SJSA1 (cell line): ENCODE results near the gene NR3C1. TPM values are rescaled to one million over a fixed set of nuclear protein-coding genes. Genes with fewer than 3 reads are reported as not detected.
A peak's percentile ranks its signal among the peaks of the same experiment; 100 is the strongest.

Experiments used
- DNase-seq, 2 experiments: peaks; one replicate each; pipeline ENCODE4 v3.0.0-alpha.2; 2015 to 2020; ENCODE audit warnings: low spot score in 2 of 2, low read depth in 1 of 2
- H3K27ac ChIP-seq: fragments of 250-450 bp; sonication (Bioruptor Pico); 2 replicates; pipeline ENCODE4 v1.5.1; 2020; ENCODE audit warnings: mild to moderate bottlenecking, moderate library complexity
- H3K27me3 ChIP-seq: fragments of 250-450 bp; sonication (Bioruptor Pico); replicated peaks from 2 replicates; pipeline ENCODE4 v1.5.1; 2020; ENCODE audit warnings: mild to moderate bottlenecking, moderate library complexity
- H3K36me3 ChIP-seq: fragments of 250-450 bp; sonication (Bioruptor Pico); 2 replicates; pipeline ENCODE4 v1.5.1; 2020; ENCODE audit warnings: mild to moderate bottlenecking
- H3K4me1 ChIP-seq: fragments of 250-450 bp; sonication (Bioruptor Pico); replicated peaks from 2 replicates; pipeline ENCODE4 v1.6.1; 2021; ENCODE audit warnings: mild to moderate bottlenecking
- H3K4me3 ChIP-seq: fragments of 250-450 bp; sonication (Bioruptor Pico); 2 replicates; pipeline ENCODE4 v1.5.1; 2020; ENCODE audit warnings: mild to moderate bottlenecking
- H3K9me3 ChIP-seq: fragments of 250-450 bp; sonication (Bioruptor Pico); replicated peaks from 2 replicates; pipeline ENCODE4 v1.5.1; 2020; ENCODE audit warnings: mild to moderate bottlenecking
- total RNA-seq: library from RNA; depleted of rRNA; stranded (reverse); fragments of >200 nt; shearing (Covaris generic); gene quantifications from 2 replicates; pipeline ENCODE4 v1.2.3, GENCODE V29; 2014; rRNA removed

The NR3C1 gene
- 76.3 and 86.5 TPM in 2 replicates for total RNA-seq

DNA sequence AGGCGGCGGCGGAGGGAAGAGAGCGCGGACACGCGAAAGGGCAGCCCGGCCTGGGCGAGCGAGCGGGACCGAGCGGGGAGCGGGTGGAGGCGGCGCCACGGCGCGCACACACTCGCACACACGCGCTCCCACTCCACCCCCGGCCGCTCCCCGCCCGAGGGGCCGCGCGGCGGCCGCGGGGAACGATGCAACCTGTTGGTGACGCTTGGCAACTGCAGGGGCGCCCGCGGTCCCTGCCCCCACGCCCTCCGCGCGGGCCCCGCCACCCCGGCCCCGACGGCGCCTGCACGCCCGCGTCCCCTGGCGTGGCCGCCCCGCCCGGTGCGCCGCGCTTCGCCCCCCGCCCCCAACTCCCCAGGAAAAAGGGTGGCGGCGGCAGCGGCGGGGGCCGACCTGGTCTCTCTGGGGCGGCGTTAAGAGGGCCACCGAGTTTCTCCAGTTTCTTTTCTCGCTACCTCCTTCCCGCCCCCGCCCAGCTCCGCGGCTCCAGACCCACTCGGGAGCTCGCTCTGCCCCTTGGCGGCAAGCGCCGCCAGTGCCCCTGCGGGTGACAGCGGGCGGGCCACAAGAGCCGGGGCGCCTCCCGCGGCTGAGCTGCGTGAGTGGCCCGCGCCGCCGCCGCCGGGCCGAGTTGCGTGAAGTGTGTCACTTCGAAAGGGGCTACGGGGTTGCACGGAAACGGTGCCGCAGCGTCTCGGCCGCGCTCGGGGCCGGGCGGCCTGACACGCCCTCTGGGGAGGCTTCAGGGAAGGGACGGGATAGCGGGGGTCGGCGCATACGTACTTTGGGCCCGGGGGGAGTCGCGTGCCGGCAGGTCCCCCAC, at the start of gene NR3C1:
Gene NR3C1, minus strand, starts transcription at position 94 of the 823 bp plus-strand sequence. CDS start 2,847 bp downstream, outside the sequence.
- Histone ChIP-seq H3K9me3 (no peaks in the 10 kb centered on the region; the same call in 1 of the 2 replicates), H3K27me3 (no peaks in the 10 kb centered on the region), H3K4me3 (peak within 1 kb of the TSS; percentile 87), H3K4me1 (peaks cover 41% of the 10 kb centered on the region), H3K27ac (peak within 1 kb of the TSS; percentile 98), H3K36me3 (peaks cover 53% of the 10 kb centered on the region)
- DNase-seq: peak; percentile 95 to 98

DNA sequence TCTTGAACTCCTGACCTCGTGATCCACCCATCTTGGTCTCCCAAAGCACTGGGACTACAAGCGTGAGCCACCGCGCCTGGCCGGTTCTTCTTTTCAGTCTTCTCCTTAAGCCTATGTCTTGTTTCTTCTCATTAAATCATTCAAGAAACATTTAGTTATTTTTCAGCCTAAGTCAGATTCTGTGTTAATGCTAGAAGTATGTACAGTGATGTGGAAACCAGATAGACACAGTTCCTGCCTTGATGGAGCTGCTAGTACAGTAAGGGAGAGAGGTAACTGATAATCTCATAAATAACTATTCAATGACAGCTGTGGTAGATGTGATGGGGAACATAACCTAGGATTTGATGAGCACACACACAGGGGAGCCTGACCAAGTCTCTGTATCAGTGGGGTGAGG, 46.3 kb upstream of the NR3C1 start:
- no peak for DNase-seq

DNA sequence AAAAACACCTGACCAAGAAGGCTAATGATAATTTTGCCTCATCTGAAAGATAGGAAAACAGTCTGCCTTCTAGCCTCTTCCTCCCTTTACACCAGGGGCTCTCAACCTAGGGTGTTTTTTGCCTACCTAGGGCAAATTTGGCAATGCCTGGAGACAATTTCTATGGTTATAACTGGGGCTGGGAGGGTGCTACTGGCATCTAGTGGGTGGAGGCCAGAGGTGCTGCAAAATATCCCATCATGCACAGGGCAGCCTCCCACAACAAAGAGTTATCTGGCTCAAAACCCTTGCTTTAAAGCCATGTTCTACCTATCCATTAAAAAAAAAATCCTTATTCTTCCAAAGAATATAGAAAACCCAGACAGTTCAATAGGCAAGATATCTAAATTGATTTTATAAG, 45.0 kb upstream of the NR3C1 start:
- Histone ChIP-seq H3K4me3 (no peak overlapping the region), H3K36me3 (no peaks in the 10 kb centered on the region), H3K4me1 (no peaks in the 10 kb centered on the region), H3K9me3 (no peaks in the 10 kb centered on the region), H3K27me3 (no peaks in the 10 kb centered on the region), H3K27ac (no peak overlapping the region)
- DNase-seq: no peak

More for the DNA sequence above, 46.3 kb upstream of the NR3C1 start:
- H3K4me3 ChIP-seq: no peak overlapping the region
- no peaks in the 10 kb centered on the region for H3K36me3 ChIP-seq
- H3K27ac ChIP-seq: no peak overlapping the region
- H3K9me3 ChIP-seq: no peaks in the 10 kb centered on the region
- no peaks in the 10 kb centered on the region for H3K4me1 ChIP-seq
- no peaks in the 10 kb centered on the region for H3K27me3 ChIP-seq

- Histone ChIP-seq H3K4me1 (no peaks in the 10 kb centered on the region), H3K4me3 (no peak overlapping the region), H3K27ac (no peak overlapping the region), H3K9me3 (no peaks in the 10 kb centered on the region), H3K27me3 (no peaks in the 10 kb centered on the region), H3K36me3 (no peaks in the 10 kb centered on the region)
- no peak for DNase-seq
Measured at GRCh38 chr5:143447983-143448382, 44.5 kb upstream of the NR3C1 start.

GRCh38 chr5:143446535-143447226, 43.2 kb upstream of the NR3C1 start:
- H3K27me3 ChIP-seq: no peaks in the 10 kb centered on the region
- no peaks in the 10 kb centered on the region for H3K36me3 ChIP-seq
- no peaks in the 10 kb centered on the region for H3K9me3 ChIP-seq
- DNase-seq: no peak
- H3K4me1 ChIP-seq: no peaks in the 10 kb centered on the region
- no peak overlapping the region for H3K4me3 ChIP-seq
- H3K27ac ChIP-seq: no peak overlapping the region

- Histone ChIP-seq H3K9me3 (no peaks in the 10 kb centered on the region), H3K4me1 (no peaks in the 10 kb centered on the region), H3K4me3 (no peak overlapping the region), H3K36me3 (no peaks in the 10 kb centered on the region), H3K27ac (no peak overlapping the region), H3K27me3 (no peaks in the 10 kb centered on the region)
- DNase-seq: no peak
Measured at GRCh38 chr5:143445776-143446175, 42.3 kb upstream of the NR3C1 start.

DNA sequence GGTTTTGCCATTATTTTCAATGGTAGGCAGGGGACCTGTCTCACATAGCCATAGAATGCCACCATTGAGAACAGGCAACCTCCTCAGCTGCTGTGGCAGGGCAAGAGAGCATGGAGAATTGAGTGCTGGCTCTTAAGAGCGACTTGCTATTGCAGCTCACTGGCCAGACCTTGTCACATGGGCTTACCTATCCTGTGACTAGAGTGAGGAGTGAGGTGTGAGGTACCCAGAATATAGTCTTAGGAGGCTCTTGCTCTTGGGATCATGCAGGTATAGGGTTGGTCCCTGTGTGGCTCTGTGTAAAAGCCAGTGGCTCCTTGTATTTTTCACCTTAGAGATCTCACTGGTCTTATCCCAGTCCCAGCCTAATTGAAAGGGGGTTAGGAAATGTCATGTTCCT, 39.8 kb upstream of the NR3C1 start:
- no peak for DNase-seq
- Histone ChIP-seq H3K27me3 (no peaks in the 10 kb centered on the region), H3K27ac (no peak overlapping the region), H3K4me1 (no peaks in the 10 kb centered on the region), H3K9me3 (no peaks in the 10 kb centered on the region), H3K36me3 (no peaks in the 10 kb centered on the region), H3K4me3 (no peak overlapping the region)

GRCh38 chr5:143442385-143442784, 38.9 kb upstream of the NR3C1 start:
- Histone ChIP-seq H3K27ac (no peak overlapping the region), H3K27me3 (no peaks in the 10 kb centered on the region), H3K9me3 (no peaks in the 10 kb centered on the region), H3K36me3 (no peaks in the 10 kb centered on the region), H3K4me1 (no peaks in the 10 kb centered on the region), H3K4me3 (no peak overlapping the region)
- no peak for DNase-seq

- no peak for DNase-seq
- no peak overlapping the region for H3K27ac ChIP-seq
- H3K9me3 ChIP-seq: no peaks in the 10 kb centered on the region
- H3K4me3 ChIP-seq: no peak overlapping the region
- no peaks in the 10 kb centered on the region for H3K27me3 ChIP-seq
- H3K36me3 ChIP-seq: no peaks in the 10 kb centered on the region
- H3K4me1 ChIP-seq: 0 out of 2 replicates have a peak, but pooled peaks cover 4% of the 10 kb centered on the region
Measured at GRCh38 chr5:143440448-143441115, 37.1 kb upstream of the NR3C1 start.

GRCh38 chr5:143437666-143438273, 34.3 kb upstream of the NR3C1 start:
- no peak overlapping the region for H3K27ac ChIP-seq
- H3K9me3 ChIP-seq: no peaks in the 10 kb centered on the region
- no peaks in the 10 kb centered on the region for H3K27me3 ChIP-seq
- no peak for DNase-seq
- no peaks in the 10 kb centered on the region for H3K36me3 ChIP-seq
- peaks cover 10% of the 10 kb centered on the region for H3K4me1 ChIP-seq
- H3K4me3 ChIP-seq: no peak overlapping the region

DNA sequence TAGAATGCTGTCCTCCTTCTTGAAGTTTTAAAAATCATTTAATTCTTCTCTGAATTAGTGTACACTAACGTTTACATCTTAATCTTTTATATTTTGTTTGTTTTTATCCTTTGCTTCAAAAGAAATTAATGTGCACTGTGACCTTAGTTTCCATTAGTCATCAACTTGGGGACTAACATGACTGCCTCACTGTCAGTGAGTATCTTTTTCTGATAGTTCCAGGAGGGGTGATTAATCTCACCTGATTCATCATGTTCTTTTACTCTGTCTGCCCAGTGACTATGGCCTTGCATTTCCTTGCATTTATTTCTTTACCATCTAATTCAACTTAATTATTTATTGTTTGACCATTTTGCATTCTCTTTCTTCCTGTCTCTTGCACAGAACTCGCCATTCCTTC, 33.4 kb upstream of the NR3C1 start:
- H3K4me1 ChIP-seq: peaks cover 10% of the 10 kb centered on the region
- H3K27me3 ChIP-seq: no peaks in the 10 kb centered on the region
- H3K36me3 ChIP-seq: no peaks in the 10 kb centered on the region
- no peak overlapping the region for H3K27ac ChIP-seq
- H3K4me3 ChIP-seq: no peak overlapping the region
- DNase-seq: no peak
- no peaks in the 10 kb centered on the region for H3K9me3 ChIP-seq

DNA sequence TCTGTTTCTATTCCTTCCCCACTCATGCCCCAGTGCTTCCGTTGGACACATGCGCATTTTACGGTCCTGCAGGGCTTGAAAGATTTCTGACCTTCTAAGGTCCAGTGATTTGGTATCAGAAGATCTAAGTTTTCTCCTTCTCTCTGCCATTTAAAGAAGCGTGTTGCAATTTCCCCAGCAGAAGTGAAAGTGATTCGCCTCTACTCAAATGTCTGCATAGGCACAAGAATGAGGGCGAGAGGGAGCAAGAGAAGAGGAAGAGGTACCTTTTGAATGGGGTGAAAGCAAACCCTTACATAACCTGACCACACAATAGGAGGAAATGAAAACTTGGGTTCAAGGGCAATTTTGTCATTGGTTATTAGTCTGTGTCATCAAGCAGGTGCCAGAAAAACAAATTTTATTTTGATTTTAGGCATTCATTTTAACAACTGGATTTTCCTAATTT, 31.7 kb upstream of the NR3C1 start:
- Histone ChIP-seq H3K27me3 (no peaks in the 10 kb centered on the region), H3K27ac (no peak overlapping the region), H3K9me3 (no peaks in the 10 kb centered on the region), H3K4me1 (peaks cover 10% of the 10 kb centered on the region), H3K4me3 (peak overlapping the region; percentile 12), H3K36me3 (no peaks in the 10 kb centered on the region)
- peak in 1 of 2 experiments; percentile 32 for DNase-seq
